Mucosa of descending colon (tissue), 3 donors: ENCODE measurements around the gene FHAD1. TPM values are rescaled to one million over a fixed set of nuclear protein-coding genes. Genes with fewer than 3 reads are reported as not detected.

Experiments used
- ATAC-seq: fragments of 200-7000 bp; cut with Tn5 transposase; one replicate; pipeline ENCODE4 v1.9.1; 2020; ENCODE audit warnings: mild to moderate bottlenecking, moderate library complexity
- DNase-seq, 3 donors: peaks; one replicate each; pipeline ENCODE4 v3.0.0-alpha.2; 2020
- H3K36me3 ChIP-seq: fragments of 200-600 bp; one replicate; pipeline ENCODE4 v1.8.0; 2021; ENCODE audit warnings: low read depth, mild to moderate bottlenecking
- H3K4me1 ChIP-seq: fragments of 200-600 bp; one replicate; pipeline ENCODE4 v1.8.0; 2021; ENCODE audit warnings: low read depth, mild to moderate bottlenecking
- H3K4me3 ChIP-seq: fragments of 200-600 bp; one replicate; pipeline ENCODE4 v1.8.0; 2021; ENCODE audit warnings: mild to moderate bottlenecking
- H3K9me3 ChIP-seq: fragments of 200-600 bp; one replicate; pipeline ENCODE4 v1.8.0; 2021; ENCODE audit warnings: mild to moderate bottlenecking
- intact Hi-C, 2 donors: fragments of 100-400 bp; cut with DNase I in 1 of 2; cut with micrococcal nuclease in 1 of 2; formaldehyde crosslinking; loops; one replicate each; pipeline versions ENCODE4 v1.11.0 to v1.11.1; 2022; cut with DNase I, micrococcal nuclease
- total RNA-seq, 3 donors: library from RNA; stranded (reverse); fragmentation: NEBNext Ultra II Directional in 2 of 3; extraction: Animal tissue kit (Norgen Biotek cat#: 25700) in 2 of 3; gene quantifications; one replicate each; pipeline versions ENCODE4 v1.2.1 to v1.2.4, GENCODE V29; 2021 to 2023
- TF ChIP-seq, protein P1 (sequence below): fragments of 200-600 bp; IDR thresholded peaks from one replicate; pipeline ENCODE4 v1.8.0; 2022; ENCODE audit warnings: antibody characterized with exemption, mild to moderate bottlenecking
- donor health status: DM: no; HTN: no; CAD: no; lungs with moderate emphysema.
- donor health status: DM: no; HTN: no; CAD: no.
- donor health status: DM: no; HTN: yes; CAD: no.

The FHAD1 gene
- total RNA-seq, 3 donors from 2014 or later, result 0.89 to 1.9 (median 0.99) TPM

DNA sequence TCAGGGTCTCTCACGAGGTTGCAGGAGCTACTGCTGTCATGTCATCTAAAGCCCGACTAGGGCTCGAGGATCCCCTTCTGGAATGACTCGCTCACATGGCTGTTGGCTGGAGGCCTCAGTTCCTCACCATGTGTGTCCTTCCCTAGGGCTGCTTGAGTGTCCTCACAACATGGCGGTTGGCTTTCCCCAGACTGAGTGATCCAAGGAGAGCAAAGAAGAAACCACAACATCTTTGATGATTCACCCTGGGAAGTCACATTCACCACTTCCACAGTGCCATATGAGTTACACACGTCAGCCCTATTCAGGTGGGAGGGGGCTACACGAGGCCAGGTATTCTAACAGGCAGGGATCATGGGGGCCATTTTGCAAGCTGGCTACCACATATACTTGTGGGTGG lies 64.9 kb downstream of the FHAD1 start:
- H3K9me3 ChIP-seq, result no peaks in the 10 kb centered on the region
- no peaks in the 10 kb centered on the region for H3K4me1 ChIP-seq
- DNase-seq, result no peak
- TF ChIP-seq, protein P1, sequence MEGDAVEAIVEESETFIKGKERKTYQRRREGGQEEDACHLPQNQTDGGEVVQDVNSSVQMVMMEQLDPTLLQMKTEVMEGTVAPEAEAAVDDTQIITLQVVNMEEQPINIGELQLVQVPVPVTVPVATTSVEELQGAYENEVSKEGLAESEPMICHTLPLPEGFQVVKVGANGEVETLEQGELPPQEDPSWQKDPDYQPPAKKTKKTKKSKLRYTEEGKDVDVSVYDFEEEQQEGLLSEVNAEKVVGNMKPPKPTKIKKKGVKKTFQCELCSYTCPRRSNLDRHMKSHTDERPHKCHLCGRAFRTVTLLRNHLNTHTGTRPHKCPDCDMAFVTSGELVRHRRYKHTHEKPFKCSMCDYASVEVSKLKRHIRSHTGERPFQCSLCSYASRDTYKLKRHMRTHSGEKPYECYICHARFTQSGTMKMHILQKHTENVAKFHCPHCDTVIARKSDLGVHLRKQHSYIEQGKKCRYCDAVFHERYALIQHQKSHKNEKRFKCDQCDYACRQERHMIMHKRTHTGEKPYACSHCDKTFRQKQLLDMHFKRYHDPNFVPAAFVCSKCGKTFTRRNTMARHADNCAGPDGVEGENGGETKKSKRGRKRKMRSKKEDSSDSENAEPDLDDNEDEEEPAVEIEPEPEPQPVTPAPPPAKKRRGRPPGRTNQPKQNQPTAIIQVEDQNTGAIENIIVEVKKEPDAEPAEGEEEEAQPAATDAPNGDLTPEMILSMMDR, result no peak
- H3K4me3 ChIP-seq, result no peak overlapping the region
- no peak for ATAC-seq
- intact Hi-C loops, result no loop called here
- H3K36me3 ChIP-seq, result no peaks in the 10 kb centered on the region

DNA sequence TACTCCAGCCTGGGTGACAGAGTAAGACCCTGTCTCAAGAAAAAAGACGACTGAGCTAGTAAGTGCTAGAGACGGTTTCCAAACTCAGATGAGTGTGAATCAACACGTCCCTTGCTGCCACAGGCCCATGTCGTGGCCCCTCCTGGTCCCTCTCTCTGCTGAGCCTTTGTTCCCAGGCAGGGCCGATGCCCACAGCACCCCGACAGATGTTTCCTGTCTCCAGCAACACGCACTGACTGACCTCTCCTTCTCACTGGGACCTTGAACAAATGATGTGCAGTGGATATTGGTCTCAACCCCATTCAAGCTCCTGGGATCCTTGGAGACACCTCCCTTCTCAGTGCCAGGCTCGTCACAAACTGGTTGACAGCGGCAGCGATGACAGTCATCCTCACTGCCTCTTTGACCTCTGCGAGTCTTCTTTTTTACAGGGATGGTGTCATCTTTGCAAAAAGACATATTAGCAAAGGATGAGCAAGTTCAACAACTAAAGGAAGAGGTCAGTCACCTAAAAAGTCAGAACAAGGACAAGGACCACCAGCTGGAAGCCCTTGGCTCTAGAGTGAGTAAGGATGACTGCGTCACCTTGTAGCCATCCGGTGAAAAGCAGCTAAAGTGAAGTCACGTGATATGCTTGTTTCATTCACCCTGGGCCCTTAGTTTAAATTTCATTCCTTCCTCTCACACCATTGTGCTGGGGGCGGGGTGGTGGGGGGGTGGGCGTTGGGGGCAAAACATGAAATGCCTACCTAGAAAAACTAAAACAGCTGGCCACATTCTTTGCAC lies 65.8 kb downstream of the FHAD1 start:
- intact Hi-C loops, result no loop called here
- TF ChIP-seq, protein P1, result no peak
- no peak for ATAC-seq

DNA sequence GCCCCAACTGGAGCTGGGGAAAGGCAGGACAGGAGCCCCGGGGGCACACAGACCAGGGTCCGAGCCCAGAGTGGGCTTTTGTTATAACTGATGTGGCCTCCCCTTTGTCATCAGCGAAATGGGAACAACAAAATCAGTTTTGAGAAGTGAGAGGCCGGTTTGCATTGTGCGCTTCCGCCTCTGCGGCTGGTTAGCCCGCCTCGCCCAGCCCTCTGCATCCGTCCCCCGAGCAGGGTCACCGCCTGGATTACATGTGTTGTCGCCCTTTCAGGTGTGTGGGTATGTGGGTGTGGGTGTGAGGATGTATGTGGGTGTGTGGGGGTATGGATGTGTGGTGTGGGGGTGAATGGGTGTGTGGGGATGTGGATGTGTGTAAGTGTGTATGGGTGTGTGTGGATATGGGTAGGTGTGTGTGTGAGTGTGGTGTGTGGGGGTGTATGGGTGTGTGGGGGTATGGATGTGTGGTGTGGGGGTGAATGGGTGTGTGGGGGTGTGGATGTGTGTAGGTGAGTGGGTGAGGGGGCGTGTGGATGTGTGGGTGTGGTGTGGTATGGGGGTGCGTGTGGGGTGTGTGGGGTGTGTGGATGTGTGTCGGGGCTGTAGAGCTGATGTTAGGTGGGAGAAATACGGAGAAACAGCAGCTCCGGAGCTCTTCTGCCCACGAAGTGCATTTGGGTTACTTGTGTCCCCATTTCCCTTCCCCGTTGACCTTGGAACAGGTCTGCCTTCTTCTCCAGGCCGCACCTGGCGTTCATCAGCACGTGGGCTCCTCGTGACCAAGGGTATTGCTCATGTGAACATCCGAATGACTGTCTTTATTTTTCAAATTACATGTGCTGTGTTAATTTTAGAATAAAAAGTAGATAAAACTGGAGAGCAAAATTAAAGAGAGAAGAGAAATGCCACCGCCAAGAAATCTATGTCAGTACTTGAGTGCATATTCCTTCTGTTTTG lies 67.6 kb downstream of the FHAD1 start:
- Histone ChIP-seq H3K4me1 (no peaks in the 10 kb centered on the region), H3K4me3 (no peak overlapping the region), H3K9me3 (no peaks in the 10 kb centered on the region), H3K36me3 (no peaks in the 10 kb centered on the region)
- DNase-seq, result no peak
- TF ChIP-seq, protein P1, result no peak
- intact Hi-C loops, result no loop called here
- no peak for ATAC-seq

More for the DNA sequence above, 65.8 kb downstream of the FHAD1 start:
- no peak for DNase-seq
- Histone ChIP-seq H3K4me1 (no peaks in the 10 kb centered on the region), H3K36me3 (no peaks in the 10 kb centered on the region), H3K4me3 (no peak overlapping the region), H3K9me3 (no peaks in the 10 kb centered on the region)

DNA sequence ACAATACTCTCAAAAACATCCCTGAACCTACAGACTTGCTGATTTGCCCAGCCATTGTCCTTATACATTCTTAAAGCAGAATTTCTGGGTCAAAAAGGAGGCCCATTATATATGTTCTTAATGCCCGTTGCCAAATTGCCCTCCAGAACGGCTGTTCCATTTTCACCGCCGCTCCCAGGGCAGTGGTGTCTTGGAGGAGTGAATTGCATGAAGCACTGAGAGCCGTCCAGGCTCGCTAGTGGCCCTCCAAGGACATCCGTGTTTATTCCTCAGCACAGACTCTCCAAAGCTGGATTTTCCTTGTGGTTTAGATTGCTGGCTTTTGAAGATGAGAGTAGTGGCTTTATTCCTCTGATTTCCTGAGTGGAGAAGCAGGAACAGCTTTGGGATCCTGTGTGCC lies 68.8 kb downstream of the FHAD1 start:
- intact Hi-C loops, result no loop called here
- Histone ChIP-seq H3K9me3 (no peaks in the 10 kb centered on the region), H3K36me3 (no peaks in the 10 kb centered on the region), H3K4me1 (no peaks in the 10 kb centered on the region), H3K4me3 (no peak overlapping the region)
- no peak for DNase-seq
- TF ChIP-seq, protein P1, result no peak
- ATAC-seq, result no peak

DNA sequence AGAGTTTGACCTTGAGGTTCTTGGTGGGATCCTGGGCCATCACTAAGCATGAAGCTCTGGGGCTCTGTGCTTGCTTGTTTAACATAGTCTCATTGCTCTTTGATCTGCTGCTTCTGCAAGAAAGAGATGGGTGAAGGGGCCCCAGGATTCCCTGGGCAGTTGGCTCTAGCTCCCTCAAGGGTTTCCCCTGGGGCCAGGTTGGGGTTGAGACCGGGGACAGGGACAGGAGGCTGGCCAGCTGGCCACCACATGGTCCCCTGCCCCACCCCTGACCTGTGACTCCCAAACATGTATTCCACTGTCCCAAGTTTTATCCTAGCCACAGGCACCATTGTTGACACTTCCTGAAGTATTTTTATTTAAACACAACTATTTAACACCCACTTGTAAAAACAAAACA lies 69.5 kb downstream of the FHAD1 start:
- TF ChIP-seq, protein P1, result no peak
- Histone ChIP-seq H3K36me3 (no peaks in the 10 kb centered on the region), H3K4me1 (no peaks in the 10 kb centered on the region), H3K4me3 (no peak overlapping the region), H3K9me3 (no peaks in the 10 kb centered on the region)
- ATAC-seq (no peak), DNase-seq (no peak)
- intact Hi-C loops, result no loop called here
